ENCODE measurements around the gene ZNF511. TPM values are rescaled to one million over a fixed set of nuclear protein-coding genes. Genes with fewer than 3 reads are reported as not detected.

Gene ZNF511
- total and polyA plus RNA-seq, 2 of the 4 experiments (the other 2 are of a cell fraction) = 13.6 to 32.6 TPM

DNA sequence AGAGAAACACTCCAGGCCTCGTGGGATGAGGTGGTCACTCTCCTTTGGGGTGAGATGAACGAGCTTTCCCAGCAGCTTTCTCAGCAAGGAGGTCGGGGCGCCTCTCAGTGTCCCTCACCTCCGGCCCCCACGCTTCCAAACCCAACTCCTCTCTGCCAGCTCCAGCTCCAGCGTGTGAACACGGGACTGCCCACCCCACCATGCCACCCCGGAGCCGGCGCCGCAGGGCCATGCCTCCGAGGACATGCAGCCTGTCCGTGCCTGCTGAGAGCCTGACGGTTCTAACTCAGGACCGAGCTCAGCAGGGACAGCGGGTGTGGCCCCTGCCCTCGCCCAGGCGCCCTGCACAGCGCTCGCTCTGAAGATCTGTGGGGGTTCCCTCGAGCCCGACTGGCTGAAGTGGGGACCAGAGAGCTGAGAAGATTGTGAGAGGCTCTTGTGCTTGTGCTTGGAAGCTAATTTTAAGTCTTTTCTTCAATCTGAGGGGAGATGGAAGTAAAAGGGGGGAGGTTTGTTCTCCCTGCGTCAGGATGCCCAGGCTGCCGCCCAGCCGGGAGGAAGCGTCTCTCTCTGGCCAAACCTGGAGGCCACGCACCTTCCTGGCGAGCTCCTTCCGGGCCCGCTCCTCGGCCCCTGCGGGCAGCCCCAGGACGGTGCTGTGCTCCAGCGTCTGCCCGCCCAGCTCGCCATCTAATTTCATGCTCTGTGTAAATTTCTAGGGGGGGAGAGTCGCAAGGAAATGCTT is 26.9 kb upstream of the ZNF511 start:
- DNase-seq = no peak
- peaks cover 63% of the 10 kb centered on the region for H3K36me3 ChIP-seq (ENCODE audit: control insufficient read depth, insufficient read depth, low read length)
- H3K4me1 ChIP-seq (ENCODE audit: control insufficient read depth, insufficient read depth, low read length) = peaks cover 10% of the 10 kb centered on the region
- H3K9me3 ChIP-seq (ENCODE audit: control insufficient read depth, insufficient read depth, low read length) = no peaks in the 10 kb centered on the region
- intact Hi-C loops (cut with micrococcal nuclease) = no loop called here
- no peak overlapping the region for H3K23ac ChIP-seq (ENCODE audit: low read depth, low read length)
- H3K4ac ChIP-seq (ENCODE audit: low read depth, low read length) = no peak overlapping the region
- H2AFZ ChIP-seq (replicated peaks; ENCODE audit: low read length, poor library complexity) = no peak overlapping the region
- H3K14ac ChIP-seq (replicated peaks; ENCODE audit: low read depth, low read length) = no peak overlapping the region
- H3K9me1 ChIP-seq (ENCODE audit: insufficient read depth, low read length) = 0 out of 2 replicates have a peak, but pooled peaks cover 4% of the 10 kb centered on the region
- no peak for ATAC-seq (ENCODE audit: low read depth)
- H3K4me2 ChIP-seq (ENCODE audit: low read depth, low read length) = no peak overlapping the region
- H4K8ac ChIP-seq (ENCODE audit: low read depth in 2 of 2, low read length in 2 of 2) = no peak overlapping the region
- no peak overlapping the region for H2BK120ac ChIP-seq (ENCODE audit: low read depth, low read length)
- H3K79me1 ChIP-seq (ENCODE audit: low read depth in 1 of 2, low read length in 2 of 2) = peaks cover 0 to 12% of the 10 kb centered on the region in 2 experiments; a peak in 3 of 4 replicates
- no peak overlapping the region for H3K18ac ChIP-seq (ENCODE audit: low read depth, low read length)
- H2BK20ac ChIP-seq (ENCODE audit: low read depth, low read length) = no peak overlapping the region
- WGBS, 2 experiments (ENCODE audit: extremely low coverage in 2 of 2, insufficient read length in 1 of 2) = 87% methylated on average over 12 of the region's 38 CpGs; no CpG with 5 or more reads in 1 of the 2 experiments
- no peak overlapping the region for H4K5ac ChIP-seq (ENCODE audit: low read depth, low read length)
- no peaks in the 10 kb centered on the region; the same call in 1 of the 2 replicates for H3K27me3 ChIP-seq (ENCODE audit: control insufficient read depth, insufficient read depth, low read length)
- H2AK5ac ChIP-seq (ENCODE audit: low read depth, low read length) = no peak overlapping the region
- no peak overlapping the region for H3K27ac ChIP-seq (ENCODE audit: insufficient read depth, low read length)
- no peak overlapping the region for H4K91ac ChIP-seq (ENCODE audit: insufficient read depth, low read depth, low read length)
- ChIA-PET CTCF (no interaction called here), POLR2A (ENCODE audit: unreplicated experiment) (no interaction called here)
- H3K56ac ChIP-seq (ENCODE audit: extremely low read depth, insufficient read depth, low read length) = no peak overlapping the region
- dilution Hi-C loops (cut with HindIII; ENCODE audit: low sequenced_read_pairs, unreplicated experiment) = no loop called here
- BruUV-seq (replicated peaks) = no TSS peak
- peaks cover 7% of the 10 kb centered on the region; the same call in 1 of the 2 replicates for H4K20me1 ChIP-seq (ENCODE audit: insufficient read depth, low read length)
- TF ChIP-seq MAFK (IDR thresholded peaks at IDR 0.05; ENCODE audit: low read depth, low read length) (no peak), CHD1 (IDR thresholded peaks at IDR 0.05; ENCODE audit: low read depth, low read length) (no peak), CEBPB (IDR thresholded peaks at IDR 0.05; ENCODE audit: low read depth, low read length) (no peak), RCOR1 (IDR thresholded peaks at IDR 0.05; ENCODE audit: insufficient replicate concordance, low read length) (no peak), POLR2A (IDR thresholded peaks at IDR 0.05; ENCODE audit: low read depth, low read length) (no peak), NFE2L2 (IDR thresholded peaks at IDR 0.05; ENCODE audit: low read depth, low read length) (no peak), RAD21 (IDR thresholded peaks at IDR 0.05; ENCODE audit: low read length) (no peak), MXI1 (IDR thresholded peaks at IDR 0.05; ENCODE audit: borderline replicate concordance, low read depth, low read length) (no peak), SMC3 (IDR thresholded peaks at IDR 0.05; ENCODE audit: low read depth, low read length) (no peak), FOS (IDR thresholded peaks at IDR 0.05; ENCODE audit: low read depth, low read length) (no peak), RFX5 (IDR thresholded peaks at IDR 0.05; ENCODE audit: low read depth, low read length) (no peak), BHLHE40 (IDR thresholded peaks at IDR 0.05; ENCODE audit: low read depth, low read length) (no peak), MAZ (IDR thresholded peaks at IDR 0.05; ENCODE audit: borderline replicate concordance, low read depth, low read length) (no peak)
- TF ChIP-seq, protein P1, sequence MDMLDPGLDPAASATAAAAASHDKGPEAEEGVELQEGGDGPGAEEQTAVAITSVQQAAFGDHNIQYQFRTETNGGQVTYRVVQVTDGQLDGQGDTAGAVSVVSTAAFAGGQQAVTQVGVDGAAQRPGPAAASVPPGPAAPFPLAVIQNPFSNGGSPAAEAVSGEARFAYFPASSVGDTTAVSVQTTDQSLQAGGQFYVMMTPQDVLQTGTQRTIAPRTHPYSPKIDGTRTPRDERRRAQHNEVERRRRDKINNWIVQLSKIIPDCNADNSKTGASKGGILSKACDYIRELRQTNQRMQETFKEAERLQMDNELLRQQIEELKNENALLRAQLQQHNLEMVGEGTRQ (IDR thresholded peaks at IDR 0.05; ENCODE audit: low read depth, low read length) = no peak
- TF ChIP-seq, protein P2, sequence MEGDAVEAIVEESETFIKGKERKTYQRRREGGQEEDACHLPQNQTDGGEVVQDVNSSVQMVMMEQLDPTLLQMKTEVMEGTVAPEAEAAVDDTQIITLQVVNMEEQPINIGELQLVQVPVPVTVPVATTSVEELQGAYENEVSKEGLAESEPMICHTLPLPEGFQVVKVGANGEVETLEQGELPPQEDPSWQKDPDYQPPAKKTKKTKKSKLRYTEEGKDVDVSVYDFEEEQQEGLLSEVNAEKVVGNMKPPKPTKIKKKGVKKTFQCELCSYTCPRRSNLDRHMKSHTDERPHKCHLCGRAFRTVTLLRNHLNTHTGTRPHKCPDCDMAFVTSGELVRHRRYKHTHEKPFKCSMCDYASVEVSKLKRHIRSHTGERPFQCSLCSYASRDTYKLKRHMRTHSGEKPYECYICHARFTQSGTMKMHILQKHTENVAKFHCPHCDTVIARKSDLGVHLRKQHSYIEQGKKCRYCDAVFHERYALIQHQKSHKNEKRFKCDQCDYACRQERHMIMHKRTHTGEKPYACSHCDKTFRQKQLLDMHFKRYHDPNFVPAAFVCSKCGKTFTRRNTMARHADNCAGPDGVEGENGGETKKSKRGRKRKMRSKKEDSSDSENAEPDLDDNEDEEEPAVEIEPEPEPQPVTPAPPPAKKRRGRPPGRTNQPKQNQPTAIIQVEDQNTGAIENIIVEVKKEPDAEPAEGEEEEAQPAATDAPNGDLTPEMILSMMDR (conservative IDR thresholded peaks at IDR 0.05; ENCODE audit: low read depth, low read length) = no peak
- TF ChIP-seq, protein P3, sequence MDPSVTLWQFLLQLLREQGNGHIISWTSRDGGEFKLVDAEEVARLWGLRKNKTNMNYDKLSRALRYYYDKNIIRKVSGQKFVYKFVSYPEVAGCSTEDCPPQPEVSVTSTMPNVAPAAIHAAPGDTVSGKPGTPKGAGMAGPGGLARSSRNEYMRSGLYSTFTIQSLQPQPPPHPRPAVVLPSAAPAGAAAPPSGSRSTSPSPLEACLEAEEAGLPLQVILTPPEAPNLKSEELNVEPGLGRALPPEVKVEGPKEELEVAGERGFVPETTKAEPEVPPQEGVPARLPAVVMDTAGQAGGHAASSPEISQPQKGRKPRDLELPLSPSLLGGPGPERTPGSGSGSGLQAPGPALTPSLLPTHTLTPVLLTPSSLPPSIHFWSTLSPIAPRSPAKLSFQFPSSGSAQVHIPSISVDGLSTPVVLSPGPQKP (IDR thresholded peaks at IDR 0.05; ENCODE audit: borderline replicate concordance, low read depth, low read length) = no peak
- in situ Hi-C loops (cut with MboI; ENCODE audit: low sequenced_read_pairs) = no loop called here
- H3K9ac ChIP-seq (ENCODE audit: low read depth, low read length) = no peak overlapping the region
- no peak overlapping the region for H2BK5ac ChIP-seq (ENCODE audit: low read depth, low read length, poor library complexity, severe bottlenecking)
- no peak overlapping the region for H3K4me3 ChIP-seq (ENCODE audit: insufficient read depth, low read depth, low read length)
- no peak overlapping the region for H2AK9ac ChIP-seq (replicated peaks; ENCODE audit: low read depth, low read length, poor library complexity)
- H2BK15ac ChIP-seq (ENCODE audit: low read depth, low read length) = no peak overlapping the region
